A549 (cell line): Measurements from ENCODE around the gene GPT2.

ENCODE experiments used
- CHD2 ChIP-seq: fragments of 150-350 bp; IDR thresholded peaks from 2 replicates; pipeline ENCODE4 v1.6.1; 2014; ENCODE audit warnings: low read length; ENCODE audit not compliant: partially characterized antibody
- CHD4 ChIP-seq: fragments of 200-600 bp; sonication (generic); IDR thresholded peaks from 2 replicates; pipeline ENCODE4 v1.6.1; 2016; ENCODE audit warnings: antibody characterized with exemption, mild to moderate bottlenecking, borderline replicate concordance
- CTCF ChIP-seq: fragments of >200 bp; sonication (Bioruptor Twin); formaldehyde crosslinking; IDR thresholded peaks from 3 replicates; pipeline ENCODE4 v1.5.1; 2016

GRCh38 chr16:46916980-46917379, 32.8 kb downstream of the GPT2 start:
- no peak for TF ChIP-seq CTCF
- TF ChIP-seq CHD2 = no peak
- TF ChIP-seq CHD4 = no peak
